ENCODE results near the gene CALY.
A peak's percentile ranks its signal among the peaks of the same experiment; 100 is the strongest.

The CALY gene

DNA sequence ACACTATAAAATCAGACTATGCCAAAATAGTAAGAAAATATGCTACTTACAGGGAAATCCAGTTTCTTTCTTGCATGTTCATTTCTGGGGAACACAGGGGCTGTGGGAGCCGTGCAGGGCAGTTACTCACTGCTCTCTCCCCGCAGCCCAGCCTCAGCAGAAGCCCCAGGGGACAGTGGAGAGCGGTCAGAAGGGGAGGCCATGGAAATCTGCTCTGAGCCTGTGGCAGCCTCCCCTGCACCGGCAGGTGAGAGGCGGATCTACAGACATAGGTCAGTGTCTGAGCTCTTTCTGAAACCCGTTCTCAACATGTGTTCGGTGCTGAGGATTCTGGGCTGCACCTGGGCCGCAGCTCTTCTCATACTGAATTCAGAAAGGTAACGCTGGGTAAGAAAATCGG, 25.1 kb downstream of the CALY start:
- no peak for DNase-seq (ENCODE audit: low read depth)

DNA sequence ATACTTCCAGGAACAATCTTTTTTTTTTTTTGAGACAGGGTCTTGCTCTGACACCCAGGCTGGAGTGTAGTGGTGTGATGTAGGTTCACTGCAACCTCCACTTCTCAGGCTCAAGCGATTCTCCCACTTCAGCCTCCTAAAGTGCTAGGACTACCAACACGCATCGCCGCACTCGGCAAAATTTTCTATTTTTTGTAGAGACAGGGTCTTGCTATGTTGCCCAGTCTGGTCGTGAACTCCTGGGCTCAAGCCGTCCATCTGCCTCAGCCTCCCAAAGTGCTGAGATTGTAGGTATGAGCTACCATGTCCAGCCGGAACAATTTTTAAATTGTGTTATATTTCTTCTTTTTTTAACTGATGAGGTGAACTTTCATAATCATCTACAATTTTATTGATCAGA, 25.9 kb downstream of the CALY start:
- DNase-seq (ENCODE audit: low read depth): no peak

DNA sequence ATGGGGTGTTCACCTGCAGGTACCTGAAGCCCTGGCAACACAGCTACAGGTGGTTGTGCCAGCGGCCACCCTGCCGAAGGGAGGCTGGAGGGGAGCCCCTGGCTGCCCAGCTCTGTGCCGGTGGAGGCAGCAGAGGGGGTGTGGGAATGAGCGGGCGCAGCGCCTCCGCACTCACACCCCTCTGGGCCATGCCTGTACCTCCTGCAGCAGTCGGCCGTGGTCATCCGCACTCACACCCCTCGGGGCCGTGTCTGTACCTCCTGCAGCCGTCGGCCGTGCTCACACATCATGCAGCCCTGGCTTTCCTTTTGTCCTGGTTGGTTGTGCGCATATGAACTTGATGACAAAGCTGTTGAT, 26.3 kb downstream of the CALY start:
- no peak for DNase-seq (ENCODE audit: low read depth)

DNA sequence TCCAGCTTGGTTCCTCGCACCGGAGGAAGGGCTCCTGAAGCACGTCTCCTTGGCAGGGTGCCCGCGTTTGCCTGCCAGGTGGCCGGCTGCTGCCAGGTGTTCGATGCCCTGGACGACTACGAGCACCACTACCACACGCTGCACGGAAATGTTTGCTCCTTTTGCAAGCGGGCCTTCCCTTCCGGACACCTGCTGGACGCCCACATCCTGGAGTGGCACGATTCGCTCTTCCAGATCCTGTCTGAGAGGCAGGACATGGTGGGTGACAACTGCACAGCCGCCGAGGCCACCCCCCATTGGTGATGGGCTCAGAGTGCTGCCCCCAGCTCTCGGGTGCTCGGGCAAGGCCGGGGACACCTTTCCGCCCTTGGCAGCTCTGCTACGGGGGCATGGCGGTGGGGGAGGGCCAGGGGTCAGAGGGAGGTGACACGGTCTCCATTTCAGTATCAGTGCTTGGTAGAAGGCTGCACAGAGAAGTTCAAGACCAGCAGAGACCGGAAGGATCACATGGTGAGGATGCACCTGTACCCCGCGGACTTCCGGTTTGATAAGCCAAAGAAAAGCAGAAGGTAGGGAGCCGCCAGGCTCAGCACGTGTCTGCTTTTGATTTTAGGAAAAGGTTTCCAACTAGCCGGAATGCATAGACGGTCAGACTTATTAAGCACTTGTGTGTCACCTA, 26.8 kb downstream of the CALY start:
- no peak for DNase-seq (ENCODE audit: low read depth)

DNA sequence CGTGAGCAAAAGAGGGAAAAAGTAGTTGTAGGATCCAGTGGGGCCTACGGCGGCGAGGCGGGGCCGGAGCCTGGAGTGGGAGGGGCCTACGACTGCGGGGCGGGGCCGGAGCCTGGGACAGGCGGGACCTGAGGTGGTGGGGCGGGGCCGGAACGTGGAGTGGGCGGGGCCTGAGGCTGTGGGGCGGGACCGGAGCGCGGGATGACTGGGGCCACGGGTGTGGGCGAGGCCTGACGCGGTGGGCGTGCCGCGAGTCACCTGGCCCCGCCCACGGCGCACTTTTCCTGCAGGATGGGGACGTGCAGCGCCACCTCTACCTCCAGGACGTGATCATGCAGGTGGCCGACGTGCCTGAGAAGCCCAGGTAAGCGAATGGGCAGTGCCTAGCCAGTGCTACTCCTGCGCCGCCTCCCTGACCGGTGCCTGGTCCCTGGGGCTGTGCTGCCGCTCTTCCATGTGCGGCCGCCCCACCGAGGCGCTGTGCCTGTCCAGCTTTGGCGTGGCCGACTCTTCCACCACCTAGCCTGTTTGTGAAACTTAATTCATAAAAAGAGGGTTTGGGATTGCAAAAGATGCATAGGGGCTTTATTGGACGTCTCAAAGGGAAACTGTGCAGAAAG, 27.5 kb downstream of the CALY start:
- no peak for DNase-seq (ENCODE audit: low read depth)

DNA sequence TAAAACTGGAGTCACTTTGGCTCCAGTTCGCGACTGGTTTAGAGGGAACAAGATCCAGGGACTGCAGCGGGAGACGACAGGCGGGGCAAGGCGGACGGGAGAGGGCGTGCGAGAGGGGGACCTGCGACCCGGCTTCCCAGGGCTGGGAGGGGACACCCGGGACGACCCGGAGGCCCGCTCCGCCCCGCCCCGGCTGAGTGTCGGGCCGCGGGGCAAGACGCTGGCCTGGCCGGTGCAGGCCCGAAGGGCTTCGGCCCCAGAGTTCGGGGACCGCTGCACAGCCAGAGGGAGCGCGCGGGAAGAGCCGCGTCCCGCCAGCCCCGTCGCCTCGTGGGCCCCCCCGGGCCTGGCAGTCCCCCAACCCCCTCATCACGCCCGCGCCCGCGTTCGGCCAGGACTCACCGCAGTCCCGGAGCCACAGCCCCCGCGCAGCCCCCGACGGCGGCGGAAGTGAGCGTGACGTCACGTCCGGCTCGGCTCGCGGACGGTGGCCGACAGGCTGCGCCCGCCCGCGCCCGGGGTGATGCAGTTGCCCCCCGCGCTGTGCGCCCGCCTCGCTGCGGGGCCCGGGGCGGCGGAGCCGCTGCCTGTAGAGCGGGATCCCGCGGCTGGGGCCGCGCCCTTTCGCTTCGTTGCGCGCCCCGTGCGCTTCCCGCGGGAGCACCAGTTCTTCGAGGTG, 28.1 kb downstream of the CALY start, which contains the start of the genes TUBGCP2 and ZNF511:
Gene TUBGCP2 (minus strand): TSS at position 452 of the 679 bp plus-strand sequence. CDS start 5,931 bp downstream, outside the sequence.
Gene ZNF511 (plus strand): TSS at position 494 of the 679 bp plus-strand sequence. CDS start 30 bp downstream, at position 524.
- DNase-seq (ENCODE audit: low read depth): no peak

DNA sequence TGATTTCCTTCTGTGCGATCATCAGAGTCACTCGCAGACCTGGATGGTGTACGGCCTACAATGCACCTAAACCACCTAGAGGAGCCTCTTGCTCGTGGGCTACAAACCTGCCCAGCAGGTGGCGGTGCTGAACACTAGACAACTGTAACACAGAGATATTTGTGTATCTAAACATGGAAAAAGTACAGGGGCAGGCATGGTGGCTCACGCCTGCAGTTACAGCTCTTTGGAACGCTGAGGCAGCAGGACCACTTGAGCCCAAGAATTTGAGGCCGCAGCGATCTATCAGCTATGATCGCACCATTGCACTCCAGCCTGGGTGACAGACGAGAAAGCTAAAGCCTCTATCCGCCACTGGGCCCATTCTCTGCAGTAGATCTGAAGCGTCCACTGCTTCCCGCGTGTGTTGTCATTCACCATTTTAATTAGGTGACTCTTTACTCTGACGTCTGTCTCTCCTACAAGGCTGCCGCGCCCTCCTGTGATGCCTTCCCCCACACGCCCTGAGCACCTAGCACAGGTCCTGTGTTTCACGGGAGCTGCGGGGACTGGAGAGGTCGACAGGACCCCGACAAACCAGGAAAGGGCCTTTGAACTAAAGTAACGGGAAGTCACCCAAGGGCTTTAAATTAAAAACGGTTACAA, 28.8 kb downstream of the CALY start:
- no peak for DNase-seq (ENCODE audit: low read depth)

DNA sequence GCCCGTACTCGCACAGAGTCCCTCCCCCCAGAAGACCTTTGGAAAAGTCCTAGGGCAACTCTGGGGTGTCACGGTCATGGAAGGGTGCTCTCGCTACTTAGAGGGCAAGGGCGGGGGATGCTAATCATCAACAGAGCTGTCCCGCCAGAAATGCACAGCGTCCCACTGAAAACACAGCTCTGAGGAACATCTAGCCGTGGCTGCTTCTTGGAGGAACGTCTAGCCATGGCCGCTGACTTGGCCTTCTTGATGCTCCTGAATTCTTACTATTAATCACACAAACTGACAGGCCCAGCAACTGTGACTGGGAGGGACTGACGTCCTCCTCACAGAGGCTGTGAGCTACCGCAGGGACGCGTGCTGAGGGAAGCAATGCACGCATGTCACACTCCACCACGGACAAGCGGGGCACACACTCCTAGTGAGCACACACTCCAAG, 29.7 kb downstream of the CALY start:
- DNase-seq (ENCODE audit: low read depth): no peak

DNA sequence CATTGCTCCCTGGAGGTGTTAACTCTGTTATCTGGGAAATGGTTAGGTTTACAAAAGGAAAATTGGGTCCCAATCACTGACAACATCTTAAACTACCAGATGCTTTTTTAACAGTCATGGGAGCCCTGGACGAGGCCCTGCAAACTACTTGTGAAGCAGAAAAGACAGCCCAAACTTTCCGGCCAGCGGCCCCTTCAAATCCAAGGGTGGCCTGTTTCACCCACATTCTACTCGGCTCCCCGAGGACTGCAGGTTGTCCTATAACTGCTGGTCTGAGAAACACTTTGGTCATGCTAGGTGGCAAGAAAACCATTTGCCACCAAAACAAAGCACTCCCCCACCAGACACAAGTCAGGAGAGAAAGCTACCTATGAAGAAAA, 30.6 kb downstream of the CALY start:
- no peak for DNase-seq (ENCODE audit: low read depth)

DNA sequence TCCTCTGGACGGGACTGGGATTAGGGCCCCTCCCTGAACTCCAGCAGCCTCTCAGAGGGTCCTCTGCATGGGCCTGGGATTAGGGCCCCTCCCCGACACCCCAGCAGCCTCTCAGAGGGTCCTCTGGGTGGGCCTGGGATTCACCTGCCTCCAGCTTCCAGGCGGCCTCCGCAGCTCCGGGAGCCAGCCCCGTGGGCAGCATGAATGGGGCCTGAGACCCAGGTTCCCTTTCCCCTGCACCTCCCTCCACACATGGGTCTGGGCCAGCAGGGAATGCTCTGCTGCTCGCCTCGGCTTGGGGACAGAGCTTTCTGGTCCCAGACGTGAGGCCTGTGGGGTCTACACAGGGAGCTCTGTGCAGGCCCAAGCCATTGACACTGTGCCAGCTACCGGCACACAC, 33.5 kb downstream of the CALY start:
- DNase-seq (ENCODE audit: low read depth): no peak

DNA sequence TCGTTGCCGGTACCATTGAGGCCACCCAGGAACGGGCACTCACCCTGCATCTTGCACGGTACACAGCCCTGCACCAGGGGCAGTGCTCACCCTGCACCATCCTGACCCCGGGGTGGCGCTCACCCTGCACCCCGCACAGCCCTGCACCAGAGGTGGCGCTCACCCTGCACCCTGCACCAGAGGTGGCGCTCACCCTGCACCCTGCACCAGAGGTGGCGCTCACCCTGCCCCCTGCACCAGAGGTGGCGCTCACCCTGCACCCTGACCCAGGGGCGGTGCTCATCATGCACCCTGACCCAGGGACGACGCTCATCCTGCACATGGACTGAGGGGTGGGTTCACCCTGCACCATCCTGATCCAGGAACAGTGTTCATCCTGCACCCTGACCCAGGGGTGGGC, 34.5 kb downstream of the CALY start:
- no peak for DNase-seq (ENCODE audit: low read depth)

DNA sequence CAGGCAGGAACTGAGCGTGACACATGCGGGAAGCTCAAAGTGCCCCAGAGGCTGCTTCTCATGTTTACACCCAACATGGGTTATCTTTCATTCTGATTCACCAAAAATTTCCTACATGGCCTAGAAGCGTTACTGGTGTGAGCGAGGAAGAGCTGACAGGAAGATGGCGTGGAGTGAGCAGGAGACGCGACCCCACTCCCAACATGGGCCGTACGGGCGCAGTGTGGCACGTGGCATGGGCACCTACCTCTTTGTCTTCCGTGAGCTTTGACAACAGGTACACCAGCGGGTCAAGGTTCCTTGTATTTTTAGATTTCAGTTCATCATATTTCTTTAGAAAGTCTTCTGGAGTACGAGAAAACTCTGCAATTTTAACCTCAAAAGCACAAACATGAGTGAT, 37.0 kb downstream of the CALY start:
- DNase-seq (ENCODE audit: low read depth): no peak

DNA sequence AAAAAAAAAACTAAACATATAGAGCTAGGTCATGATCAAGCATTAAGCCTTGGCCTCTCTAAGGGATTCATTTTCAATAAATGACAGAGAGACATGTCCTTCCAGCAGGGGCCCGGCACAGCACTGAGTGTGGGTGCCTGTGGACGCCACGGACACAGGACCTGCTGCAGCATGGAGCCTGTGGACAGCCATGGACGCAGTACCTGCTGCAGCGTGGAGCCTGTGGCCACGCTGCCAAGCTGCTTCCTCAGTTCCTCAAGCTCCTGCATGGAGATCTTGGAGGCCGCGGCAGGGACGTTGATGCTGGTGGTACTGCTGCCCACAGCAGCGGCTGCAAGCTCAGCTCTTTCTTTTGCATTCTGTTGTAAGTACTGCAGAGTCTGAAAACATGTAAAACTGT, 37.5 kb downstream of the CALY start:
- no peak for DNase-seq (ENCODE audit: low read depth)

DNA sequence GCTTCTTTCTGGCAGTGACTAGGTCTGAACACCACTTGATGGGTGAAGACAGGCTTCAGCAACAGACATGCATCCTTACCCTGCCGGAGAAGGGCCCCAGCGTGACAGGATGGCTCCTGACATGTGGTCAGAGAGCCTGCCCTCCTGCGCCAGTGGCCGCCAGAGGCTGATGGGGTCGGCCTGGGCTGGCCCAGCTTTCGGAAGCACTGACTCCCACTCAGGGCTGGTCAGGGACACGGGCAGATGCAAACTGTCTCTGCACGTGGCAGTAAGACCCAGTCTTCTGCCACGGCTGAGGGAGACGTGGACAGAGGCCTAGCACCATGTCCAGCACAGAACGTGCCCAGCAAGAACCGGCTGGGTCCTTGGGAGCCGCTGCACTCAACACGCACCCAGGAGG, 38.2 kb downstream of the CALY start:
- DNase-seq (ENCODE audit: low read depth): no peak

DNA sequence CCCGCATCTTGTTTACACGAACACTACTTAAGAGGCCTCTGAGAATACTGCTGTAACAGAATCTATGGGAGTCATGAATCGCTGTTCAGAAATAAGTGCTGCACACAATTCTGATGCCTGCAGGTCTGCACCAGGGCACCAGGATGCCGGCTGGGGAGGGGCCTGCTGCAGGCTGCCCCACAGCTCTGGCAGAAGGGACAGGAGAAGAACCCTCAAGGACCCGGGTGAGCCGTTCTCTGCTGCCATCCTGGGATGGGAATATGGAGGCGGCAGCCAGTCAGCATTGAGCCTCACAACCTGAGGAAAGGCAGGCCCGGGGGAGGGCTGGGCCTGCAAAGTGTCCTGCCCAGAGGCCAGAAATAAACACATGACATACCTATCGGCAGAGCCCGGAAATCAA, 39.2 kb downstream of the CALY start:
- no peak for DNase-seq (ENCODE audit: low read depth)

DNA sequence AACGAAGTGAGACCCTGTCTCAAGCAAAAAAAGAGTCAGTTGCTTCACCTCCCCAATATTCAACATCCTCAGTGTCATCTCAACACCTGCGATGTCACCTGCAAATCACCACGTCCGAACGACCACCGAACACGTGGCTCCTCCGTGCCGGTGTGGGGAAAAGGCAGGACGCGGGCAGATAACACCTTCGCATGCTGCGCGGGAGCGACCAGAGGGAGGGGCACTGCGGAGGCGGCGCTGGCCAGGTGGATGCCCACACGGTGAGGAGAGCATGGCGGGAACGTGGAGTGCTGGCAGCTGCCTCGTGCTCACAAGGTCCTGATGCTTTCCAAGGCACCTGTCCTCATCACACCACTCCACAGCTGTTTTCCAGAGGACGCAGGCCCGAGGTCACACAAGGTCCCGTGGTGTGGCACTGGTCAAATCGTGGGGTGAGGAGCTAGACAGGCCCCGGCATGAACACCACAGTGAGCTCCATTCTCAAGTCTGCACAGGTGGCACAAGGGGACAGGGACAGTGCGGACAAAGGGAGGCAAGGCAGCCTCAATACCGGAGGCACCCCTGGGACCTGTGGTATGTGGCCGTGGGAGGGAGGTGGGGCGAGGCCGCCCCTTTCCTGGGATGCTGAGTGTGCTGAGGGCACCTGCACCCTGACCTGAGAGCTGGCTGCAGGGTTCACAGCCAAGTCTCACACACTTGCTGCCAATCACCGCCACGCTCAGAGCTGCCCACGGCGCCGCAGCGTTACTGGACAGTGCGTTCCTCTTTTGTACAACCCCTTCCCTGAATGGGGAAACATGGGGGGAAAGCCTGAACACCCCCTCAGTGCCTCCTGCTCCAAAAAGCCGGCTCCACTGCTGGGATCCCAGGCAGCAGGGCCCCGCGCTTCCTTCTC, 41.0 kb downstream of the CALY start:
- DNase-seq (ENCODE audit: low read depth): no peak

DNA sequence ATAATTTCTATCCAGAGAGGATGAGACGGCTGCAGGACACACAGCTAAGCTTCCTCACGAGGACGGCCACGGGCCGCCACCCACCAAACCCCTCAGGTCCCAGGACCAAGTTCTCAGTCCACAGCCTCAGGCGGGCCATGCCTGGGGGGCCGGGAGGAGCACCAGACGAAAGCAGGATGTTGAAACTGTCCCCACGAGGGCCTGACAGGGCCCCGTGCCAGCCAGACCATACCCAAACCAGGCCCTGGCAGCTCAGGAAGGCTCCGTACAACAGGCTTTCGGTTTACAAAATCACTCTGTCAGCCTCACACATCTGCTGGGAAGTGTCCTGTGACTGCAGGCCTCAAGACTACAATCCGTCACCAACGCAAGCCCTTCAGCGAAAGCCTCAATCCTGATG, 42.5 kb downstream of the CALY start:
- DNase-seq (ENCODE audit: low read depth): no peak

DNA sequence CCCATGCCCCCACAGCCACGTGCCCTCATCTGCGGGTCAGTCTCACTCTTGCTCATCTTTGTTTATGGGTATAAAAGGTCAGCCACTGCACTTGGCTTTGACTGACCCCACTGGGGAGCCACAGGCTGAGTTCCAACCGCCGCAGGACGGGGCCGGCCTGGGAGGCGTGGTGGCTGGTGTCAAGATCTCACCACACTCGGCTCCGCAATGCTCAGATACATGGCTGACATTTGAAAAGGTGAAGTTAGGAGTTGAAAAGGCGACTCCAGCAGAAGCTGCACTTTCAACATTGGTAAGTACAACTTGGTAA, 42.9 kb downstream of the CALY start:
- no peak for DNase-seq (ENCODE audit: low read depth)

DNA sequence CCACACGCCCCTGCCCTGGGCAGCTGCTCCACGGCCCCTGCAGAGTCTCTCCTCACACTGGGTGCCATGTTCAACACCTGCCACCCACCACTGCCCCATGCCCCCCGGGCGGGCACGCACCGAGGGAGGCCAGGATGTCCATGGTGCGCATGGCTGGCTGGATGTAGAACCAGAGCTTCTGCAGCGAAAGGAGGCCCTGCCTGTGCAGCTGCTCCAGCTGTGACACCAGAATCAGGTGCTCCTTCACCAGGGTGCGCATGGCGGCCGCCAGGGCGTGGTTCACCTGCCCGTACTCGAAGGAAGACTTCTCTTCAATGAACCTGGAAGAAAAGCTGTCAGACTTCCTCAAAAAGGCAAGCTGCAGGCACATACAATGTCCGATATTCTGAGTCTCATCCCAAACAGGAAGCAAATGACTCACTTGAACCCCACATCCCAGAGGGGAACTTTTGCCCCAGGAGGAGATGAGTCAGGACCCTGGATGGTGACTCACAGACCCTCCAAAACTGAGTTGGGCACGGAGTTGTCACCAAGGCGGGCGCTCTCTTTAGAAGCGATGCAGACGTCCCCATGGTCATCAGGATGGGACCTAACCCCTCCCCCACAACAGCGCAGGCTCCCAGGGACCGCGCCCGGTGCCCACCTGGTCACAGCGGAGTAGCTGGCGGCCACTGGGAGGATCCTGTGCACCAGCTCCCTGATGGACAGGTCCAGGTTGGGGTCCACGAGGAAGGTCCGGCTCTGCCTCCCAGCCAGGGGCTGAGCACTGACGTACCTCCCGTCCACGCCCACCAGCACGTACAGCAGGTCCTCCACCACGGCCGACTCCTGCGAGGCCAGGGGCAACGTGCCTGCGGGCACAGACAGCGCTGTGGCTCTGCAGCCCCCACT, 43.5 kb downstream of the CALY start:
- peak; percentile 19 for DNase-seq (ENCODE audit: low read depth)

DNA sequence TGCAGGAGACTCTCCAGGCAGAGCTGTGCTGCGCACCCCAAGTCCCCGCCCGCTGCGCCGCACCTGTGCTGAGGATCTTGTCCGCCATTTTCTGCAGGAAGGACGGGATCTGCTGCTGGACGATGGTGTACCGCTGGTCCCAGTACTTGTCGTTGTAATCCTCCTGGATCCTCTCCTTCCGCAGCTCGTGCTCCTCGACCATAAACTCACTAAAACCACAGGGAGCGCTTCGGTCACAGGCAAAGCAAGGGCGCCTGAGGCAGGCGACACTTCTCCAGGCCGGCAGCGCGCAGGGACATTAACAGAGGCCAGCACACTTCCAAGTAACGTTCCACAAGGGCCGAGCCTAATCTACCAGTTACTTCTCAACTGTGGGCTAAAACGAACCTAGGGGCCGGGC, 46.9 kb downstream of the CALY start:
- no peak for DNase-seq (ENCODE audit: low read depth)

Data from non-pigmented ciliary epithelial cell (primary cell).